ENCODE data around the gene GCNA.
"Not testable (repeated sequence)": the region's sequence is repeated elsewhere in the genome, so short reads cannot be mapped to it uniquely, and the experiment has no call there.

The GCNA gene

DNA sequence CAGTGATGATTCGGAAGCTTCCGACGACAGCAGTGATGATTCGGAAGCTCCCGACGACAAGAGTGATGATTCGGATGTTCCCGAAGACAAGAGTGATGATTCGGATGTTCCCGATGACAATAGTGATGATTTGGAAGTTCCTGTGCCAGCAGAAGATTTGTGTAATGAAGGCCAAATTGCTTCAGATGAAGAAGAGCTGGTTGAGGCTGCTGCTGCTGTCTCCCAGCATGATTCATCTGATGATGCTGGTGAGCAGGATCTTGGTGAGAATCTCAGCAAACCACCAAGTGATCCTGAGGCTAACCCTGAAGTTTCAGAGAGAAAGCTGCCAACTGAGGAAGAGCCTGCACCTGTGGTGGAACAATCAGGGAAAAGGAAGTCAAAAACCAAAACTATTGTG, 25.9 kb downstream of the GCNA start:
- TF ChIP-seq, protein P1, sequence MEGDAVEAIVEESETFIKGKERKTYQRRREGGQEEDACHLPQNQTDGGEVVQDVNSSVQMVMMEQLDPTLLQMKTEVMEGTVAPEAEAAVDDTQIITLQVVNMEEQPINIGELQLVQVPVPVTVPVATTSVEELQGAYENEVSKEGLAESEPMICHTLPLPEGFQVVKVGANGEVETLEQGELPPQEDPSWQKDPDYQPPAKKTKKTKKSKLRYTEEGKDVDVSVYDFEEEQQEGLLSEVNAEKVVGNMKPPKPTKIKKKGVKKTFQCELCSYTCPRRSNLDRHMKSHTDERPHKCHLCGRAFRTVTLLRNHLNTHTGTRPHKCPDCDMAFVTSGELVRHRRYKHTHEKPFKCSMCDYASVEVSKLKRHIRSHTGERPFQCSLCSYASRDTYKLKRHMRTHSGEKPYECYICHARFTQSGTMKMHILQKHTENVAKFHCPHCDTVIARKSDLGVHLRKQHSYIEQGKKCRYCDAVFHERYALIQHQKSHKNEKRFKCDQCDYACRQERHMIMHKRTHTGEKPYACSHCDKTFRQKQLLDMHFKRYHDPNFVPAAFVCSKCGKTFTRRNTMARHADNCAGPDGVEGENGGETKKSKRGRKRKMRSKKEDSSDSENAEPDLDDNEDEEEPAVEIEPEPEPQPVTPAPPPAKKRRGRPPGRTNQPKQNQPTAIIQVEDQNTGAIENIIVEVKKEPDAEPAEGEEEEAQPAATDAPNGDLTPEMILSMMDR (IDR thresholded peaks at IDR 0.05; ENCODE audit: low read length, missing control alignments), result no peak
- DNase-seq (ENCODE audit: low read depth), result peak; percentile 5
- no peak overlapping the region for H3K4me3 ChIP-seq (replicated peaks; ENCODE audit: low read depth, low read length)

DNA sequence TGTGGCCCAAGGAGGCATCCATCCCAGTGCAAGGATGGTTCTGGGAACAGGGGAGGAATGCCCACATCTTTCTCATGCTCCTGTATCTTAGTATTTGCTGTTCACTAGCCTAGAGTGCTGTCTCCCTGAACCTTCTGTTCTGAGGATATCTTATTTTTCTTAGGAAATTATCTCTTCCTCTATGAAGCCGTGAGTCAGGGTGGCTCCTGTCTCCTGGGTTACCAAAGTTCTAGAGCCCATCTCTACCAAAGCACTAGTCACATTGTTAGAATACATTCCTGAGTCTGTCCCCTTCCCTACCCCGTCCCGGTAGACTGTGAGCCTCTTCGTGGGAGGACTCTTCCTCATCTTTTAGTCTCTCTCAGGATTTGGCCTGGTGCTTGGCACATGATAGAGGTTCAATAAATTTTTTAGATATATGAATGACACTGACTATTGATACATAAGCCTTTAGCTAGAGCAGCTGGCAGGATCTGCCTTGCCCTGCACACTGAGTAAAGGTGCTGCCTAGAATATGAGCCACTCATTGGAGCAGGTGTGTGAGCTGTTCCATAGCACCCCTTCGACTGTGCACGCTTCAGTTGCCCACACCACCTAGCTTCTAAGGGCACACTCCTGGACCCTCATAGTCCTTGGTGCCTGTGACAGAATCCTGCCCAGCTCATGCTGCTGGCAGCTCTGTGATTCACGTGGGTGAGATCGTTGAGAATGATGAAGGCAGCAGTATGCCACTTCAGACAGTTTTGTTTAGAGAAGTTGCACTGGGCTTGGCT, 26.7 kb downstream of the GCNA start:
- TF ChIP-seq, protein P1 (IDR thresholded peaks at IDR 0.05; ENCODE audit: low read length, missing control alignments), result no peak
- DNase-seq (ENCODE audit: low read depth), result no peak
- H3K4me3 ChIP-seq (replicated peaks; ENCODE audit: low read depth, low read length), result no peak overlapping the region

DNA sequence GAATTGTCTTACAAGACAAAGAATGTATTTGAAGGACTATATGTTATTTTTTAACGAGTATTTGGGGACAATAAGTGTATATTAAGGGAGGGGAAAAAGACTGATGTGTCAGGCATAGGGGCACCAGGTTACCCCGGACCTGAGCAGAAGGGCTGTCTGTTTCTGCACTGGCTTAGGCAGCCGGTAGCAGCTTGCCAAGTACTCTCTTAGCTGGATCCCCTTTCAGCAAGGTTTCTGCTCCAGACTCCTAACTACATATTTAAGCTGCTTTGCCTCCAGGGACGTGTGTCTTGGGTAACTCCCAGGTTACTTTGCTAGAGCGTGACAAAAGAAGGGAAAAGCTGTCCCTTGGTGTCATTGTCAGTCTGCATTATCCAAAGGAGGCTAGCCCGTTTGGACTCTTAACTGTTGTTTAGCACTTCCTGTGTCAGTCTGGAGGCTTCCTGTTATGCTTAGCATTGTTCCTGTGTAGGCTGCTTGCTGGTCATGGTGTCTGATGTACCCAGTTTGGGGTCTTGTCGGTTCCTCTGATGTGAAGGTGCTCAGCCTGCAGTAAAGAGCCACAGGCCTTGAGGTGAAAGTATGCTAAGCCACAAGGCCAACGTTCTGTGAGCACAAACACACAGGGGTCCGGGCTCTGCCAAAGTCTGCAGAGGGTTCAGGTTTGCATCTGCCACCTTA, 28.4 kb downstream of the GCNA start:
- TF ChIP-seq, protein P1 (IDR thresholded peaks at IDR 0.05; ENCODE audit: low read length, missing control alignments), result no peak
- H3K4me3 ChIP-seq (replicated peaks; ENCODE audit: low read depth, low read length), result no peak overlapping the region
- no peak for DNase-seq (ENCODE audit: low read depth)

DNA sequence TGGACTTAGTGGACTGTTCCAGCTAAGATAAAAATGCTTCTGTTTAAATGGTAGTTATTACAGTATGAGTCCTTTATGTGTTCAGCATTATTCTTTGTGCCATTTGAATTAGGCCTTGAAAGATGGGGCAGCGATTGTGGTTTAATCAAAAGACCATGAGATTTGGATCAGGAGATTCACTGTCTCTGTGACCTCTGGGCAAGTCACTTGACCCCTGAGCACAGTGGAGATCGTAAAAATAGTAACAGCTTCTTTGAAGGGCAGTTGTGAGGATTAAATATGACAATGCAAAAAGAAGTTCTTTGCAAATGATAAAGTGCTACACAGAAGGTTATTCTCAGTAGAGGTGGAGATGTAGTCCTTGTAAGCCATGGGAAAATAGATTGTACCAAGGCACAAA, 29.3 kb downstream of the GCNA start:
- no peak overlapping the region for H3K4me3 ChIP-seq (replicated peaks; ENCODE audit: low read depth, low read length)
- TF ChIP-seq, protein P1 (IDR thresholded peaks at IDR 0.05; ENCODE audit: low read length, missing control alignments), result no peak
- DNase-seq (ENCODE audit: low read depth), result no peak

DNA sequence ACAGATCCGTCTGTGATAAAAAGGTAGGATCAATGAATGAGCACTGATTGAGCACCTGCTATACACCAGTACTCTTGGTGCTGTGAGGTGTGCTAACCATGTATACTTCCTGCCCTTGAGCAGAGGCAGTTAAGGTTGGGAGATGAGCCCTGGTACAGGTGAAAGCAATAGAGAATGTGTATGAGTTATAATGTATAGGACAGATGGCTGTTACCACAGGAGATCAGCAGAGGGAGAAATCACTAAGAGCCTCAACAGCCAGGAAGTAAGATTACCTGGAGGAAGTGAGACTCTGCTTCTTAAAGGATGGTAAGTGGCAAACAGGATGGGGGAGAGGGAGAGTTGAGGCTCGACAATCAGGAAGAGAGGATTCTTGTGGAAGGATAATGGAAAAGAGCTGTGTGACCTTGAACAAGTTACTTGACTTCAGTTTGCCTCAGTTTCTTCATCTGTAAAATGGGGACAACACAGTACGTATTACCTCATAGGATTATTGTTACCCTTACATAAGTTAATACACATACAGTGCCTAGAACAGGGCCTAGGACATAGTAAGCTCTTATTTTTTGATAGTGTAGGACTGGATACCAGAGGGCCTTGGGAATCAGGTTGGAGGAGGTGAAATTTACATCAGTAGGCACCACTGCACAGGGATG, 31.0 kb downstream of the GCNA start:
- H3K4me3 ChIP-seq (replicated peaks; ENCODE audit: low read depth, low read length), result no peak overlapping the region
- TF ChIP-seq, protein P1 (IDR thresholded peaks at IDR 0.05; ENCODE audit: low read length, missing control alignments), result no peak
- DNase-seq (ENCODE audit: low read depth), result no peak

DNA sequence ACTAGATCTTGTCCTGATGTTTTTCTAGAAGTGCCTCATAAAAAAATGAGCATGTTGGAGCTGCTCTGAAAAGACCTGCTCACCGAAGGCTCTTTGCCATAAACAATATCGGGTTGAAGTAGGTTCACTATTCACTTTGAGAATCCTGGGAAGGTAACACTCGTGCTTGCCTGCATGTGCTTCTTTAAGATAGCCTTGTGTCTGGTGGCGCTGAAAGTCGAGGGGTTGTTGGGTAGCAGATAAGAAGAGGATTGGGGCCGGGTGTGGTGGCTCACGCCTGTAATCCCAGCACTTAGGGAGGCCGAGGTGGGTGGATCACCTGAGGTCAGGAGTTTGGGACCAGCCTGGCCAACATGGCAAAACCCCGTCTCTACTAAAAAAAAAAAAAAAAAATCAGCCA, 33.5 kb downstream of the GCNA start:
- H3K4me3 ChIP-seq (replicated peaks; ENCODE audit: low read depth, low read length); DNase-seq (ENCODE audit: low read depth): not testable (repeated sequence)

DNA sequence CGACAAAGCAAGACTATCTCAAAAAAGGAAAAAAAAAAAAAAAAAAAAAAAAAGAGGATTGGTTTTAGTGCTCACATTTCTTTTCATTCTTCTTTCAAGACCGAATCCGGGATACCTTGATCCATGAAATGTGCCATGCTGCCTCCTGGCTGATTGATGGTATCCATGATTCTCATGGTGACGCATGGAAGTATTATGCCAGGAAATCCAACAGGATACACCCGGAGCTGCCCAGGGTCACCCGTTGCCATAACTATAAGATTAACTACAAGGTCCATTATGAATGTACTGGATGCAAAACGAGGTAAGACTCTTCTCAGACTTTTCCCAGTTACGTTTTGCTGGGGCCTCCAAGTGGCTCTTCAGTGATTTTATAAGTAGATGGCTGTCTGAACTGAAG, 34.0 kb downstream of the GCNA start:
- no peak for DNase-seq (ENCODE audit: low read depth)
- no peak overlapping the region for H3K4me3 ChIP-seq (replicated peaks; ENCODE audit: low read depth, low read length)
- TF ChIP-seq, protein P1 (IDR thresholded peaks at IDR 0.05; ENCODE audit: low read length, missing control alignments), result no peak

All from fibroblast of pulmonary artery (primary cell).